ENCODE data around the gene WDPCP.
A peak's percentile ranks its signal among the peaks of the same experiment; 100 is the strongest.
"Not testable (repeated sequence)": the region's sequence is repeated elsewhere in the genome, so short reads cannot be mapped to it uniquely, and the experiment has no call there.

The WDPCP gene

GRCh38 chr2:63588385-63589147 lies at the start of gene WDPCP, which contains the start of gene MDH1:
WDPCP (minus strand) TSS chr2:63588477; CDS start chr2:63588271, 206 bp downstream.
MDH1 (plus strand) TSS chr2:63588963; CDS start chr2:63589044, 81 bp downstream.
- DNase-seq (ENCODE audit: low read depth) = peak; percentile 100

- no peak for DNase-seq (ENCODE audit: low read depth)
Observed at GRCh38 chr2:63632382-63632781, 44.1 kb upstream of the WDPCP start.

GRCh38 chr2:63631501-63631900 lies 43.2 kb upstream of the WDPCP start:
- no peak for DNase-seq (ENCODE audit: low read depth)

GRCh38 chr2:63628403-63628942 lies 40.2 kb upstream of the WDPCP start:
- no peak for DNase-seq (ENCODE audit: low read depth)

- DNase-seq (ENCODE audit: low read depth) = no peak
Observed at GRCh38 chr2:63627866-63628265, 39.6 kb upstream of the WDPCP start.

- DNase-seq (ENCODE audit: low read depth) = not testable (repeated sequence)
Observed at GRCh38 chr2:63623763-63624162, 35.5 kb upstream of the WDPCP start.

- DNase-seq (ENCODE audit: low read depth) = no peak
Observed at GRCh38 chr2:63622751-63623150, 34.5 kb upstream of the WDPCP start.

- DNase-seq (ENCODE audit: low read depth) = no peak
Observed at GRCh38 chr2:63619328-63619727, 31.1 kb upstream of the WDPCP start.

- no peak for DNase-seq (ENCODE audit: low read depth)
Observed at GRCh38 chr2:63617366-63617765, 29.1 kb upstream of the WDPCP start.

- no peak for DNase-seq (ENCODE audit: low read depth)
Observed at GRCh38 chr2:63614983-63615945, 27.0 kb upstream of the WDPCP start.

- DNase-seq (ENCODE audit: low read depth) = peak; percentile 81
Observed at GRCh38 chr2:63614448-63614968, 26.2 kb upstream of the WDPCP start.

GRCh38 chr2:63613391-63613901 lies 25.2 kb upstream of the WDPCP start:
- DNase-seq (ENCODE audit: low read depth) = no peak

- no peak for DNase-seq (ENCODE audit: low read depth)
Observed at GRCh38 chr2:63610525-63610924, 22.2 kb upstream of the WDPCP start.

- DNase-seq (ENCODE audit: low read depth) = peak; percentile 30
Observed at GRCh38 chr2:63608865-63609264, 20.6 kb upstream of the WDPCP start.

GRCh38 chr2:63604666-63605065 lies 16.4 kb upstream of the WDPCP start:
- DNase-seq (ENCODE audit: low read depth) = no peak

GRCh38 chr2:63600881-63601460 lies 12.7 kb upstream of the WDPCP start:
- no peak for DNase-seq (ENCODE audit: low read depth)

GRCh38 chr2:63598981-63599380 lies 10.7 kb upstream of the WDPCP start:
- DNase-seq (ENCODE audit: low read depth) = no peak

- no peak for DNase-seq (ENCODE audit: low read depth)
Observed at GRCh38 chr2:63596401-63596883, 8.2 kb upstream of the WDPCP start.

GRCh38 chr2:63594660-63595059 lies 6.4 kb upstream of the WDPCP start:
- DNase-seq (ENCODE audit: low read depth) = no peak

GRCh38 chr2:63591566-63592175 lies 3.4 kb upstream of the WDPCP start:
- DNase-seq (ENCODE audit: low read depth) = no peak
